Bronchial epithelial cell (primary cell): Measurements from ENCODE around the gene NFYA. TPM values are rescaled to one million over a fixed set of nuclear protein-coding genes. Genes with fewer than 3 reads are reported as not detected.
A peak's percentile ranks its signal among the peaks of the same experiment; 100 is the strongest.

ENCODE experiments used
- DNase-seq: peaks from one replicate; pipeline ENCODE4 v3.0.0-alpha.2; 2010; ENCODE audit warnings: low read depth
- FAIRE-seq: peaks from 2 replicates; lab custom pipeline; 2011; peaks lifted over from hg19 to GRCh38; lab: Jason Lieb, UNC
- H3K27me3 ChIP-seq: 2 replicates; pipeline ENCODE4 v1.5.1; 2011; ENCODE audit warnings: low read length; ENCODE audit not compliant: control insufficient read depth, insufficient read depth
- H3K36me3 ChIP-seq: 2 replicates; pipeline ENCODE4 v1.5.1; 2011; ENCODE audit warnings: low read length; ENCODE audit not compliant: control insufficient read depth, insufficient read depth
- H3K4me3 ChIP-seq: 2 replicates; pipeline ENCODE4 v1.5.1; 2011; ENCODE audit warnings: mild to moderate bottlenecking, low read depth, low read length, control low read depth
- total RNA-seq: library from RNA; depleted of rRNA; stranded (reverse); fragments of >200 nt; gene quantifications from 2 replicates; pipeline ENCODE4 v1.2.1, GENCODE V29; 2014
- TF ChIP-seq, protein P1 (sequence below): IDR thresholded peaks from 2 replicates; pipeline ENCODE4 v1.5.1; 2011; ENCODE audit warnings: mild to moderate bottlenecking, moderate library complexity, low read length, control low read depth, inconsistent platforms; ENCODE audit not compliant: insufficient read depth, severe bottlenecking

Gene NFYA
- total RNA-seq, 1 donor from 2014 or later: 20.5 TPM

DNA sequence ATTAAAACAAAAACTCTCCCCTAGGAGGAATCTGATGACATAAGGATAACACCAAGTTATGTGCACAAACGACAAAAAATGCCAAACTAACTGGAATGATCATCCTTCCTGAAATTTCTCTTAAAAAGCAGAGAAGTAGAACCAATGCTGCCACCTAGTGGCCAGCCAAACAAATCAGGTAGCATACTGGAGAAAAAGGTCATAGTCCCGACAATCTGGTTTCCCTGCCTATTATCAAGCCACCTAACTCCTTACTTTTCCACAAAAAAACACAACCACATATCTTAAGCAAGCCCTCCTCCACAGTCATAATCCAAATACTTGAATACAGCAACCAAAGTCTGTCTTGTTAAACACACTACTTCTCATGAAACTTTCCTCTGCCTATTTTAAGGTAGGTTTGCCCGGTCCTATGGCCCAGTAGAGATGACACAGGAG, 5.9 kb upstream of the NFYA start:
- H3K4me3 ChIP-seq: no peak overlapping the region
- TF ChIP-seq, protein P1, sequence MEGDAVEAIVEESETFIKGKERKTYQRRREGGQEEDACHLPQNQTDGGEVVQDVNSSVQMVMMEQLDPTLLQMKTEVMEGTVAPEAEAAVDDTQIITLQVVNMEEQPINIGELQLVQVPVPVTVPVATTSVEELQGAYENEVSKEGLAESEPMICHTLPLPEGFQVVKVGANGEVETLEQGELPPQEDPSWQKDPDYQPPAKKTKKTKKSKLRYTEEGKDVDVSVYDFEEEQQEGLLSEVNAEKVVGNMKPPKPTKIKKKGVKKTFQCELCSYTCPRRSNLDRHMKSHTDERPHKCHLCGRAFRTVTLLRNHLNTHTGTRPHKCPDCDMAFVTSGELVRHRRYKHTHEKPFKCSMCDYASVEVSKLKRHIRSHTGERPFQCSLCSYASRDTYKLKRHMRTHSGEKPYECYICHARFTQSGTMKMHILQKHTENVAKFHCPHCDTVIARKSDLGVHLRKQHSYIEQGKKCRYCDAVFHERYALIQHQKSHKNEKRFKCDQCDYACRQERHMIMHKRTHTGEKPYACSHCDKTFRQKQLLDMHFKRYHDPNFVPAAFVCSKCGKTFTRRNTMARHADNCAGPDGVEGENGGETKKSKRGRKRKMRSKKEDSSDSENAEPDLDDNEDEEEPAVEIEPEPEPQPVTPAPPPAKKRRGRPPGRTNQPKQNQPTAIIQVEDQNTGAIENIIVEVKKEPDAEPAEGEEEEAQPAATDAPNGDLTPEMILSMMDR: peak; percentile 73
- no peak for FAIRE-seq
- H3K36me3 ChIP-seq: peaks cover 6% of the 10 kb centered on the region
- peak; percentile 68 for DNase-seq
- no peaks in the 10 kb centered on the region for H3K27me3 ChIP-seq

GRCh38 chr6:41071501-41071922, 1.3 kb upstream of the NFYA start:
- peak overlapping the region; percentile 97 for H3K4me3 ChIP-seq
- H3K36me3 ChIP-seq: peaks cover 5% of the 10 kb centered on the region
- DNase-seq (peak; percentile 76), FAIRE-seq (no peak)
- TF ChIP-seq, protein P1: no peak
- H3K27me3 ChIP-seq: no peaks in the 10 kb centered on the region

- no peak for FAIRE-seq
Measured at GRCh38 chr6:41071923-41072835, 595 bp upstream of the NFYA start, which contains the start of gene OARD1. TSS of gene OARD1 (minus strand) at chr6:41072356. CDS start at chr6:41071634, 722 bp downstream.

DNA sequence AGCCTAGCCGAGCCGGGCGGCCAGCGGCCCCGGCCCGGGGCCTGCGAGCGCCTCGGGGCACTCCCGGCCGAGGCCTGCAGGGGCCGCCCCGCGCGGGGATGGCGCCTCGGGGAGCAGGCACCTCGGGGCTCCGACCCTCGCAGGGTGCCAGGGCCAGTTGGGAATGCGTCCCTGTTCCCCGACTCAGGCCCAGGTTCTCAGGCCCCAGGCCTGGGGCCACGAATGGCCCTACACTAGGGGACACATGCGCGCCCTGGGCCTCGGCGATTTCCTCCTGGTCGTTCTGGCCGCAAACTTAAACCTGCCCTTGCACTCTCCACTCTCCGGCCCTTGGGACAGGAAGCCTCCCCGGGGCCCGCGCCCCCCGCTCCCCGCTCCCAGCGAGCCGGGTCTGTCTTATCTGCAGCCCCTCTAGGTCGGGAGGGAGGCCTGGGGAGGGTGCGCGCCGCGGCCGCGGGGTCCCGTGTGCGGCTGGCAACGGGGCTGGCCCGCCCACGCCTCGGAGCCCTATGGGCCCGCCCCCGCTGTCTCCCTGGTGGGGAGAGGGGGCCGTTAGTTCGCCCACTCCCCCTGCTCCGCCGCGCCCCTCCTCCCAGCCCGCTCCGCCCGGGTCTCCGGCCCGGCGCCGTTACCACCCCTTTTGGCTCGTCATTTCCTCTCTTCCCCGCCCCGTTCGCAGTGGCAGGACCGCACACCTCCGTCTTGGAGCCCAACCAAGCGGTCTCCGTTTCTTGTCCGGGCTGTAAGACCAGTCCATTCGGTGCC, 611 bp downstream of the NFYA start:
- FAIRE-seq: no peak
- TF ChIP-seq, protein P1: peak; percentile 22

More at GRCh38 chr6:41071923-41072835, 595 bp upstream of the NFYA start, which contains the start of gene OARD1:
- Histone ChIP-seq H3K36me3 (peaks cover 4% of the 10 kb centered on the region), H3K27me3 (no peaks in the 10 kb centered on the region), H3K4me3 (peak within 1 kb of the TSS; percentile 97)
- TF ChIP-seq, protein P1: peak; percentile 4
- peak; percentile 97 for DNase-seq

DNA sequence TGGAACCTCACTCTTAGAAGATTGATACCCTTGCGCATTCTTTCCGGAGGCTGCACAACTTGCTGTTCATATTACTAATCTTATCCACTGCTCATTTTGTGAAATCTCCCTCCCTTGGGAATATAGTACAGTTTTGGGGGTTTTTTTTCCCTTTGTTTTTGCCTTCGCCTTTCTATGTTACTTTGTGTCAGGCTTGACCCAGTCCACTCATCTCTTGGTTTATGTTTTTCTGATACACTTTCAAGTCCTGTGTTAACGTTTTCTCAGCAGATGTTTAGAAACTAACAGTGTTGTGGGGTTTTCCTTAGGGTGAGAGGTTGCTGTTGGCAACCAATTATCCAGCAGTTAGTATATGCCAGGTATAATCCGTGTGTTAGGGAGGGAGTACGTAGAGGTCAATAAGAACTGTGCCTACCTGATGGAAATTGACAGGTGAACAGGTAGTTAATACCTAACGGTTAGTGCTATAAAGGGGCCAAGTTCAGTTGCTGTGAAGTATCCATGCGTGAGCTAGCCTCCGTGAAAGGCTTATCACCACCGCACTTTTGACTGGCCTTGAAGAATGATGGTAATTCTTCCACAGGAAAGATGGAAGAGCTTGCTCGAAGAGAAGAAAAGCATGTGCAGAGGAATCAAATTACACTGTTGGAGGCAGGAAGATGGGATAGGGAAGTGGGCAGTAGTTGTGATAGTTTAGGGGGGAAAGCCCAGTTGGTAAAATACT, 1.4 kb downstream of the NFYA start:
- peaks cover 7% of the 10 kb centered on the region for H3K36me3 ChIP-seq
- DNase-seq (peak; percentile 23), FAIRE-seq (peak; percentile 32)
- H3K4me3 ChIP-seq: peak overlapping the region; percentile 97
- TF ChIP-seq, protein P1: no peak
- H3K27me3 ChIP-seq: no peaks in the 10 kb centered on the region

More for the DNA sequence above, 611 bp downstream of the NFYA start:
- Histone ChIP-seq H3K36me3 (peaks cover 4% of the 10 kb centered on the region), H3K4me3 (peak overlapping the region; percentile 97), H3K27me3 (no peaks in the 10 kb centered on the region)
- peak; percentile 70 for DNase-seq
